WTC11 (cell line): ENCODE measurements around the gene PIP4K2A.

Source experiments
- CREM ChIP-seq: sonication (generic); formaldehyde crosslinking; IDR thresholded peaks from 2 replicates; pipeline ENCODE4 v1.8.1; 2022; ENCODE audit warnings: mild to moderate bottlenecking, missing genetic modification reagents, moderate library complexity
- HMGA2 ChIP-seq: fragments of 250-450 bp; sonication (Bioruptor Pico); IDR thresholded peaks from 2 replicates; pipeline ENCODE4 v1.4.0; 2021; ENCODE audit warnings: mild to moderate bottlenecking, moderate library complexity
- NR2C2 ChIP-seq: sonication (generic); formaldehyde crosslinking; IDR thresholded peaks from 2 replicates; pipeline ENCODE4 v1.8.0; 2022; ENCODE audit warnings: mild to moderate bottlenecking, missing genetic modification reagents
- ZNF121 ChIP-seq: sonication (generic); formaldehyde crosslinking; IDR thresholded peaks from 2 replicates; pipeline ENCODE4 v1.8.0; 2023; ENCODE audit warnings: missing genetic modification reagents
- TF ChIP-seq, protein P1 (sequence below): sonication (generic); formaldehyde crosslinking; IDR thresholded peaks from 2 replicates; pipeline ENCODE4 v1.8.1; 2023; ENCODE audit warnings: mild to moderate bottlenecking, missing genetic modification reagents, moderate library complexity
- TF ChIP-seq, protein P2 (sequence below): sonication (generic); formaldehyde crosslinking; IDR thresholded peaks from 2 replicates; pipeline ENCODE4 v1.8.0; 2023; ENCODE audit warnings: mild to moderate bottlenecking, missing genetic modification reagents
- TF ChIP-seq, protein P3 (sequence below): fragments of 200-600 bp; IDR thresholded peaks from 2 replicates; pipeline ENCODE4 v1.8.0; 2022; ENCODE audit warnings: antibody characterized with exemption
- TF ChIP-seq, protein P4 (sequence below): sonication (generic); formaldehyde crosslinking; IDR thresholded peaks from 2 replicates; pipeline ENCODE4 v1.8.1; 2023; ENCODE audit warnings: mild to moderate bottlenecking, missing genetic modification reagents, borderline replicate concordance
- TF ChIP-seq, protein P5 (sequence below): sonication (generic); formaldehyde crosslinking; IDR thresholded peaks from 2 replicates; pipeline ENCODE4 v1.8.1; 2023; ENCODE audit warnings: mild to moderate bottlenecking, missing genetic modification reagents

DNA sequence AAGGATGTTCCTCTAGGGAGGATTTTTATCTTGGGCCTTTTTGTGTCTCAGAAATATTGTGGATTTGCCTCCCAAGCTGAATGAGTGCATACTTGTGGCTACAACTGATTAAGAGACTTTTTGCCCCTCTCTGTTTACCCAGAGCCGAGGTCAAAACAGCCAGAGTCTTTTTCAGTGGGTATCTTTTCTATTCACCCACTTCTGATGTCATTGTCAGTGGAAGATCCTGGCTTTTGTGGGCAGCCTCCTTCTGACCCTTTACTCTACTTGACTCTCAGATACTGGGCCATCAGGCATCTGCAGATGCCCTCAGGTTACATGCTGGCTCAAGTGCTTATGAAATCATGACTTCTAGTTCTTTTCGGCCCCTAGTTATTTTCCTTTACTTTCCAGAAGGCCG, 19.6 kb upstream of the PIP4K2A start:
- TF ChIP-seq HMGA2 (CRISPR knock-in tag), result no peak
- no peak for TF ChIP-seq CREM
- TF ChIP-seq, protein P1, sequence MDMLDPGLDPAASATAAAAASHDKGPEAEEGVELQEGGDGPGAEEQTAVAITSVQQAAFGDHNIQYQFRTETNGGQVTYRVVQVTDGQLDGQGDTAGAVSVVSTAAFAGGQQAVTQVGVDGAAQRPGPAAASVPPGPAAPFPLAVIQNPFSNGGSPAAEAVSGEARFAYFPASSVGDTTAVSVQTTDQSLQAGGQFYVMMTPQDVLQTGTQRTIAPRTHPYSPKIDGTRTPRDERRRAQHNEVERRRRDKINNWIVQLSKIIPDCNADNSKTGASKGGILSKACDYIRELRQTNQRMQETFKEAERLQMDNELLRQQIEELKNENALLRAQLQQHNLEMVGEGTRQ, result no peak
- TF ChIP-seq, protein P2, sequence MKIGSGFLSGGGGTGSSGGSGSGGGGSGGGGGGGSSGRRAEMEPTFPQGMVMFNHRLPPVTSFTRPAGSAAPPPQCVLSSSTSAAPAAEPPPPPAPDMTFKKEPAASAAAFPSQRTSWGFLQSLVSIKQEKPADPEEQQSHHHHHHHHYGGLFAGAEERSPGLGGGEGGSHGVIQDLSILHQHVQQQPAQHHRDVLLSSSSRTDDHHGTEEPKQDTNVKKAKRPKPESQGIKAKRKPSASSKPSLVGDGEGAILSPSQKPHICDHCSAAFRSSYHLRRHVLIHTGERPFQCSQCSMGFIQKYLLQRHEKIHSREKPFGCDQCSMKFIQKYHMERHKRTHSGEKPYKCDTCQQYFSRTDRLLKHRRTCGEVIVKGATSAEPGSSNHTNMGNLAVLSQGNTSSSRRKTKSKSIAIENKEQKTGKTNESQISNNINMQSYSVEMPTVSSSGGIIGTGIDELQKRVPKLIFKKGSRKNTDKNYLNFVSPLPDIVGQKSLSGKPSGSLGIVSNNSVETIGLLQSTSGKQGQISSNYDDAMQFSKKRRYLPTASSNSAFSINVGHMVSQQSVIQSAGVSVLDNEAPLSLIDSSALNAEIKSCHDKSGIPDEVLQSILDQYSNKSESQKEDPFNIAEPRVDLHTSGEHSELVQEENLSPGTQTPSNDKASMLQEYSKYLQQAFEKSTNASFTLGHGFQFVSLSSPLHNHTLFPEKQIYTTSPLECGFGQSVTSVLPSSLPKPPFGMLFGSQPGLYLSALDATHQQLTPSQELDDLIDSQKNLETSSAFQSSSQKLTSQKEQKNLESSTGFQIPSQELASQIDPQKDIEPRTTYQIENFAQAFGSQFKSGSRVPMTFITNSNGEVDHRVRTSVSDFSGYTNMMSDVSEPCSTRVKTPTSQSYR, result no peak
- no peak for TF ChIP-seq NR2C2
- TF ChIP-seq ZNF121, result no peak
- TF ChIP-seq, protein P3, sequence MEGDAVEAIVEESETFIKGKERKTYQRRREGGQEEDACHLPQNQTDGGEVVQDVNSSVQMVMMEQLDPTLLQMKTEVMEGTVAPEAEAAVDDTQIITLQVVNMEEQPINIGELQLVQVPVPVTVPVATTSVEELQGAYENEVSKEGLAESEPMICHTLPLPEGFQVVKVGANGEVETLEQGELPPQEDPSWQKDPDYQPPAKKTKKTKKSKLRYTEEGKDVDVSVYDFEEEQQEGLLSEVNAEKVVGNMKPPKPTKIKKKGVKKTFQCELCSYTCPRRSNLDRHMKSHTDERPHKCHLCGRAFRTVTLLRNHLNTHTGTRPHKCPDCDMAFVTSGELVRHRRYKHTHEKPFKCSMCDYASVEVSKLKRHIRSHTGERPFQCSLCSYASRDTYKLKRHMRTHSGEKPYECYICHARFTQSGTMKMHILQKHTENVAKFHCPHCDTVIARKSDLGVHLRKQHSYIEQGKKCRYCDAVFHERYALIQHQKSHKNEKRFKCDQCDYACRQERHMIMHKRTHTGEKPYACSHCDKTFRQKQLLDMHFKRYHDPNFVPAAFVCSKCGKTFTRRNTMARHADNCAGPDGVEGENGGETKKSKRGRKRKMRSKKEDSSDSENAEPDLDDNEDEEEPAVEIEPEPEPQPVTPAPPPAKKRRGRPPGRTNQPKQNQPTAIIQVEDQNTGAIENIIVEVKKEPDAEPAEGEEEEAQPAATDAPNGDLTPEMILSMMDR, result no peak
- TF ChIP-seq, protein P4, sequence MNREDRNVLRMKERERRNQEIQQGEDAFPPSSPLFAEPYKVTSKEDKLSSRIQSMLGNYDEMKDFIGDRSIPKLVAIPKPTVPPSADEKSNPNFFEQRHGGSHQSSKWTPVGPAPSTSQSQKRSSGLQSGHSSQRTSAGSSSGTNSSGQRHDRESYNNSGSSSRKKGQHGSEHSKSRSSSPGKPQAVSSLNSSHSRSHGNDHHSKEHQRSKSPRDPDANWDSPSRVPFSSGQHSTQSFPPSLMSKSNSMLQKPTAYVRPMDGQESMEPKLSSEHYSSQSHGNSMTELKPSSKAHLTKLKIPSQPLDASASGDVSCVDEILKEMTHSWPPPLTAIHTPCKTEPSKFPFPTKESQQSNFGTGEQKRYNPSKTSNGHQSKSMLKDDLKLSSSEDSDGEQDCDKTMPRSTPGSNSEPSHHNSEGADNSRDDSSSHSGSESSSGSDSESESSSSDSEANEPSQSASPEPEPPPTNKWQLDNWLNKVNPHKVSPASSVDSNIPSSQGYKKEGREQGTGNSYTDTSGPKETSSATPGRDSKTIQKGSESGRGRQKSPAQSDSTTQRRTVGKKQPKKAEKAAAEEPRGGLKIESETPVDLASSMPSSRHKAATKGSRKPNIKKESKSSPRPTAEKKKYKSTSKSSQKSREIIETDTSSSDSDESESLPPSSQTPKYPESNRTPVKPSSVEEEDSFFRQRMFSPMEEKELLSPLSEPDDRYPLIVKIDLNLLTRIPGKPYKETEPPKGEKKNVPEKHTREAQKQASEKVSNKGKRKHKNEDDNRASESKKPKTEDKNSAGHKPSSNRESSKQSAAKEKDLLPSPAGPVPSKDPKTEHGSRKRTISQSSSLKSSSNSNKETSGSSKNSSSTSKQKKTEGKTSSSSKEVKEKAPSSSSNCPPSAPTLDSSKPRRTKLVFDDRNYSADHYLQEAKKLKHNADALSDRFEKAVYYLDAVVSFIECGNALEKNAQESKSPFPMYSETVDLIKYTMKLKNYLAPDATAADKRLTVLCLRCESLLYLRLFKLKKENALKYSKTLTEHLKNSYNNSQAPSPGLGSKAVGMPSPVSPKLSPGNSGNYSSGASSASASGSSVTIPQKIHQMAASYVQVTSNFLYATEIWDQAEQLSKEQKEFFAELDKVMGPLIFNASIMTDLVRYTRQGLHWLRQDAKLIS (CRISPR knock-in tag), result no peak
- TF ChIP-seq, protein P5, sequence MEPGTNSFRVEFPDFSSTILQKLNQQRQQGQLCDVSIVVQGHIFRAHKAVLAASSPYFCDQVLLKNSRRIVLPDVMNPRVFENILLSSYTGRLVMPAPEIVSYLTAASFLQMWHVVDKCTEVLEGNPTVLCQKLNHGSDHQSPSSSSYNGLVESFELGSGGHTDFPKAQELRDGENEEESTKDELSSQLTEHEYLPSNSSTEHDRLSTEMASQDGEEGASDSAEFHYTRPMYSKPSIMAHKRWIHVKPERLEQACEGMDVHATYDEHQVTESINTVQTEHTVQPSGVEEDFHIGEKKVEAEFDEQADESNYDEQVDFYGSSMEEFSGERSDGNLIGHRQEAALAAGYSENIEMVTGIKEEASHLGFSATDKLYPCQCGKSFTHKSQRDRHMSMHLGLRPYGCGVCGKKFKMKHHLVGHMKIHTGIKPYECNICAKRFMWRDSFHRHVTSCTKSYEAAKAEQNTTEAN (CRISPR knock-in tag), result no peak
